DOHH2 (cell line): Measurements from ENCODE around the gene ERC2.

Experiments used
- CTCF ChIP-seq: fragments of 200-600 bp; sonication (generic); IDR thresholded peaks from one replicate; pipeline ENCODE4 v1.5.1; 2014; ENCODE audit warnings: antibody characterized with exemption, mild to moderate bottlenecking, low read depth, low read length; ENCODE audit not compliant: poor library complexity, severe bottlenecking
- EZH2phosphoT487 ChIP-seq: fragments of 200-600 bp; sonication (generic); IDR thresholded peaks from 2 replicates; pipeline ENCODE4 v1.6.1; 2017; ENCODE audit warnings: borderline replicate concordance, mild to moderate bottlenecking, antibody characterized with exemption, low read length, moderate library complexity, mixed read lengths

- TF ChIP-seq CTCF (no peak), EZH2phosphoT487 (no peak)
These were observed 151.3 kb downstream of the ERC2 start for GRCh38 chr3:56316944-56317343.
